ENCODE measurements around the gene RGS14. TPM values are rescaled to one million over a fixed set of nuclear protein-coding genes. Genes with fewer than 3 reads are reported as not detected.

Gene RGS14, protein sequence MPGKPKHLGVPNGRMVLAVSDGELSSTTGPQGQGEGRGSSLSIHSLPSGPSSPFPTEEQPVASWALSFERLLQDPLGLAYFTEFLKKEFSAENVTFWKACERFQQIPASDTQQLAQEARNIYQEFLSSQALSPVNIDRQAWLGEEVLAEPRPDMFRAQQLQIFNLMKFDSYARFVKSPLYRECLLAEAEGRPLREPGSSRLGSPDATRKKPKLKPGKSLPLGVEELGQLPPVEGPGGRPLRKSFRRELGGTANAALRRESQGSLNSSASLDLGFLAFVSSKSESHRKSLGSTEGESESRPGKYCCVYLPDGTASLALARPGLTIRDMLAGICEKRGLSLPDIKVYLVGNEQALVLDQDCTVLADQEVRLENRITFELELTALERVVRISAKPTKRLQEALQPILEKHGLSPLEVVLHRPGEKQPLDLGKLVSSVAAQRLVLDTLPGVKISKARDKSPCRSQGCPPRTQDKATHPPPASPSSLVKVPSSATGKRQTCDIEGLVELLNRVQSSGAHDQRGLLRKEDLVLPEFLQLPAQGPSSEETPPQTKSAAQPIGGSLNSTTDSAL
- total RNA-seq: 4.7 and 6.6 TPM in 2 replicates

GRCh38 chr5:177357459-177358351 is at the start of gene RGS14:
TSS of gene RGS14 (plus strand) at chr5:177357924. CDS start at chr5:177358025, 101 bp downstream.

DNA sequence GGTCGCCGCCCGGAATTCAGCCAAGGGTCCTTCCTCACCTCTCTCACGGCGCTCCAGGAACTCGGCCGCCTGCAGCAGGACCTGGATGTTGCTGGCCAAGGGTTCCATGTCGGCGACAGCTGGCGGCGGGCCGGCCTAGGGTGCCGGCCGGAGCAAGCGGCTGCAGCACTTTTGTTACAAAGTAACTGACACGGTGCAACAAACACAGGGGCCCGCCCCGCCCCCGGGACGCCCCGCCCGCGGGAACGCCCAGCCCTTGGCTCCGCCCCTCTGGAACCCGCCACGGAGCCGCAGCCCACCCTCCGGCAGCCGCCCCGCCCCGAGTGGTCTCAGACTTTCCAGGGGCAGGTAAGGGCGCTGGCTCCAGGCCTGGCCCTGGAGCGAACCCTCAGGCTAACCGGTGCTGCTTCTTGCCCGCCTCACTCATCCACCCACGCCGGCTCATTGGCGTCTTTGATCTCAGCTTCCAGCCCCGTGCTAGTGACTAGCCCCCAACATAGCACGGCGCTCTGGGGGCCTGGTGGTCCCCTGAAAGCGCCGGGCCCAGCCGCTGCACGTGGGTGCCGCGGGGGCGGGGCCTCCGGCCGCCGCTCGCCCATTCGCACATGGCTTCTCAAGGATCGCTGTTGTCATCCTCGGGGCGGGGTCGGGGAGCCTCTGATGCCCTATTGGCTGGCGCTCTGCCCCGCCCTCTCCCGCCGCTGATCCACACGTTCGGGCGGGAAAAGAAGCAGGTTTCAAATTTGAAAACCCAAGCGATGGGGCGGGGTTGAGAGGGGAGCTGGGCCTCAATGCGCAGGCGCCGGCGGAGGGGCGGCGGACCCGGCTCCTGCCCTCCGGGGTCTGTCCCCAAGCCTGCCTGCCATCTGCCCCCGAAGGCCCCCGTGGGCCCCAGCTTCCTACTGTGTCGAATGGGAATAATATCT is 45.7 kb upstream of the RGS14 start, which contains the start of gene MXD3:
TSS of gene MXD3 (minus strand) at position 176 of the 926 bp plus-strand sequence. CDS start at position 108, 68 bp downstream.

DNA sequence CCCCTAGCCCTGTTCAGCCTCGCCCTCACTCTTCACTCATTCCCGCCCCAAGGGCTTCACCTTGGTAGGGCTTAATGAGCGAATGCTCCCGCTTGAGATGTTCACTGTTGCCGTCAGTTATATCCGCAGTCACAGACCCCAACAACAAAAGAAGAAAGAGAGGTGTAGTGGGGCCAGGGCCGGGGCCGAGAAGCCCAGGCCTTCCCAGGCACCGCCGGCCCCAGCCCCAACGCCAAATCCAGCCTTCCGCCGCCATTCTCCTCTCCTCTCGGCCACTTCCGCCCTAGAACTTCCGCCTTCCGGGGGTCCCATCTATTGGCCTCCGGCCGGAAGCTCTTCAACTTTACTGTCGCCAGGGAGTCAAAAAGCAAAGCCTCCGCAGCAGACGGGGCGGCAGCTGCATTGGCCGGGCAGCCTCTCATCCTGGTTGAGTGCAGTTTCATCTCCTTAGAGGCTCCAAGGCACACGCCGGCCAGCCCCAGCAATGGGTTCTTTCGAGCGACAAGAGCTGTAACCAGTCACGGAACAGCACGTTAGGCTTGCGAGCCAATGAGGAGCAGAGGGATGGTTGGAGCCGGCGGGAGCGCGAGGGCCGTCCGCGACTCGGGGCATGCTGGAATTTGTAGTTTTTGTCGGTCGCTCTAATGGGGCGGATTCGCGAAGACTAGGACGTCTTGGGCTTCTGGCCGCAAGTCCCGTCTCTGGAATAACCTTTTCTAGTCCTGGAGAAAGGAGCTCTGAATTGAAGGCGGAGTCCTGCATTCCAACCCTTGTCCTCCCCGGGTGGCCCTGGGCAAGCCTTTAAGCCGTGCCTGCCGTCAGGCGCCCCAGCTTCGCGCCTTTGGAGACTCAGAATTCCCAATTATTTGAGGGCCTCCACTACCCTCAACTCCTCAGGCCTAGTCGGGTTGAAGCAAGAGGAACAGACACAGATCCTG is 6.1 kb upstream of the RGS14 start, which contains the start of gene LMAN2:
TSS of gene LMAN2 (minus strand) at position 277 of the 938 bp plus-strand sequence. CDS start at position 256, 21 bp downstream.

GRCh38 chr5:177384134-177384533 is 26.4 kb downstream of the RGS14 start, which contains the start of gene SLC34A1:
TSS of gene SLC34A1 (plus strand) at chr5:177384434. CDS start at chr5:177385742, 1,308 bp downstream.

DNA sequence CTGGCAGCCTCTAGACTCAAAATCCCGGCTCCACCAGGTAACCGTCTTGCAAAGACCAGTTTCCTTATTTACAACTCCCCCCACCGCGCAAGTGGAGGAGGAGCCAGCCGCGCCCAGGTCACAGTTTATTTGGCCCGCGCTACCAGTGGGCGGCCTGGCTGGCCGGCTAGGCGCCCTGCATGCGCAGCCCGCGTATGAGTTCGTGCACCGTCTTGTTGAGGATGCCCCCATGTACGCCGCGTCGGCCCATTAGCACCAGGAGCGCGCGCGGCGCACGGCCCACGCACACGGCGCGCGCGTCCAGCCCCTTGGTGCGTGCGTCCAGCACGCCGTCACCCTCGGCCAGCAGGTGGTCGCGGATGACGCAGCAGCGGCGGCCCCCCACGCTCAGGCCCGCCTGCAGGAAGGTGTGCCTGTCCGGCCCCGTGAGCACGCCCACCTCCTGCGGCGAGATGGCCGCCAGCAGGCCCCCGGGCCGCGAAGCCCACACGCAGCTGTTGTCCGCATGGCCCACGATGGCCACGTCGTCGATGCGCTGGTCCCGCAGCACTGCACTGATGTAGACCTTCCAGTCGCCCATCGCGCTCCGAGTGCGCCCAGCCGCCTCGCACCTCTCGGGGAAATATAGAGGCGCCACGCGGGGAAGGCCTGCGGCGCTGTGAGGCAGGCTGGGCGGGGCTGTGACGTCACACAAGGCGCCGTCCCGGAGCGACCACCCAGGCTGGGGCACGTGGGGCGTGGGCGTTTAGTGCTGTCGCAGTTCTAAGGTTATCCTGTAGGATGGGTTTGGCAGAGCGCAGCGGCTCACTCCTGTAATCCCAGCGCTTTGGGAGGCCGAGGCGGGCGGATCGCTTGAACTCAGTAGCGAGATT is 42.5 kb downstream of the RGS14 start, which contains the start of gene PFN3:
TSS of gene PFN3 (minus strand) at position 665 of the 872 bp plus-strand sequence. CDS start at position 580, 85 bp downstream.

DNA sequence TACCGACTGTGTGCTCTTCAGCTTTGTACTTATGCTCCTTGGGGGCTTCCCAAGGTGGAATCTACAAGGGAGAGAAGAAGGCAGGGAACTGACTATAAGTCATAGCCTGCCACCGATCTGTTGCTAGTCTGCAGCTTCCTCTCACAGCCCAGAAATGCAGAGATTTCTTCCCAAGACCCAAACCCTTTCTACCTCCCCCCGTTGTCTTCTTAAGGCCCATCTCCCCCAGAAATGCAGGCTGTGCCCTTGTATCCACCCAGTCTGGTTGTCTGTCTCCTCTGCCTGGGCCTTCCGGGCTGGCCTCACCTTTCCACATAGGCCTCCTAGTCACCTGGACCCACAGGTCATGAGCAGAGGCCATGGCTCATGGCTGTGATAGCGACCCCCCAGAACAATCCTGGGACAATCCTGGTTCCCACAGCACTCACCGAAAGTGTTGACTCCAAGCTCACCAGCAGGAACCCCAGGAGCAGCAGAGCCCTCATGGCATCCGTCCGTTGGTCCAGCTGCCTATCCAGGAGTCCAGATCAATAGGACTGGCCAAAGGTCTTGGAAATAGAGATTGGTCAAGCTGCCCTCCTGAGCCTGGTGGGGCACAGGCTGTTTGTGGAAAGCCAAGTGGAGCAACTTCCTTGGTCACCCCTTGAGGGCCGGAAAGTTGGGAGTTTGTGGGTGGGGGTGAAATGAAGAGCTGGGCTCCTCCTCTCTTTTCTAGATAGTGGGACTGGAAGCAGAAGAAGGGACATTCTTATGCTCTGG is 51.5 kb downstream of the RGS14 start, which contains the start of gene F12:
TSS of gene F12 (minus strand) at position 522 of the 759 bp plus-strand sequence. CDS start at position 485, 37 bp downstream.

Other genes with a start within 250 kb of the RGS14 start
- 37.6 and 59.6 TPM in 2 replicates for gene NSD1, start 224.2 kb upstream of the RGS14 start, total RNA-seq
- 10.7 and 35.5 TPM in 2 replicates for gene RAB24, start 54.2 kb upstream of the RGS14 start, total RNA-seq
- gene PRELID1, start 54.1 kb upstream of the RGS14 start, total RNA-seq: 99.4 and 145 TPM in 2 replicates
- gene MXD3, start 46.0 kb upstream of the RGS14 start, total RNA-seq: 1.8 and 10.6 TPM in 2 replicates
- gene LMAN2, start 6.3 kb upstream of the RGS14 start, total RNA-seq: 242 and 674 TPM in 2 replicates
- gene SLC34A1, start 26.5 kb downstream of the RGS14 start, total RNA-seq: not detected in 2 replicates
- gene PFN3, start 42.7 kb downstream of the RGS14 start, total RNA-seq: not detected in 2 replicates
- 0.22 and 0.57 TPM in 2 replicates for gene F12, start 51.6 kb downstream of the RGS14 start, total RNA-seq
- 35.9 and 47.4 TPM in 2 replicates for gene GRK6, start 68.8 kb downstream of the RGS14 start, total RNA-seq
- 3.7 and 8.6 TPM in 2 replicates for gene PRR7, start 88.9 kb downstream of the RGS14 start, total RNA-seq
- gene DBN1, start 115.7 kb downstream of the RGS14 start, total RNA-seq: 125 and 151 TPM in 2 replicates
- 153 and 326 TPM in 2 replicates for gene PDLIM7, start 139.7 kb downstream of the RGS14 start, total RNA-seq
- 2.2 and 4.2 TPM in 2 replicates for gene DOK3, start 151.9 kb downstream of the RGS14 start, total RNA-seq
- gene DDX41, start 159.0 kb downstream of the RGS14 start, total RNA-seq: 80.2 and 88.6 TPM in 2 replicates
- 27.6 and 27.9 TPM in 2 replicates for gene FAM193B, start 196.6 kb downstream of the RGS14 start, total RNA-seq
- 164 and 297 TPM in 2 replicates for gene TMED9, start 234.3 kb downstream of the RGS14 start, total RNA-seq
- gene B4GALT7, start 242.2 kb downstream of the RGS14 start, total RNA-seq: 43.1 and 43.5 TPM in 2 replicates